HFFc6 (cell line): ENCODE data around the gene ANO6. TPM values are rescaled to one million over a fixed set of nuclear protein-coding genes. Genes with fewer than 3 reads are reported as not detected.

Experiments used
- DNase-seq: peaks from one replicate; pipeline ENCODE4 v3.0.0-alpha.2; 2018
- H3K27ac Mint-ChIP-seq: 2 replicates; pipeline ENCODE4 v1.8.0; 2020; ENCODE audit warnings: mild to moderate bottlenecking, mixed read lengths
- H3K27me3 Mint-ChIP-seq: 2 replicates; pipeline ENCODE4 v1.8.0; 2021; ENCODE audit warnings: mild to moderate bottlenecking, moderate library complexity, mixed read lengths; ENCODE audit not compliant: insufficient read depth
- H3K36me3 Mint-ChIP-seq: 2 replicates; pipeline ENCODE4 v1.8.0; 2021; ENCODE audit warnings: low read depth, mixed read lengths
- H3K4me1 Mint-ChIP-seq: 2 replicates; pipeline ENCODE4 v1.8.0; 2020; ENCODE audit warnings: low read depth, mixed read lengths
- H3K4me3 Mint-ChIP-seq: 2 replicates; pipeline ENCODE4 v1.8.0; 2020; ENCODE audit warnings: mild to moderate bottlenecking, moderate library complexity, mixed read lengths
- H3K9me3 Mint-ChIP-seq: 2 replicates; pipeline ENCODE4 v1.8.0; 2020; ENCODE audit warnings: mild to moderate bottlenecking, mixed read lengths
- total RNA-seq, 6 experiments: library from RNA; stranded (reverse); fragmentation: NEBNext Ultra II Directional; extraction: Animal tissue kit (Norgen Biotek cat#: 25700); gene quantifications; 2 replicates in 1 of 6; 3 replicates in 5 of 6; pipeline ENCODE4 v1.2.3, GENCODE V29; 2021
- TF ChIP-seq, protein P1 (sequence below): fragments of 200-600 bp; sonication (generic); IDR thresholded peaks from 2 replicates; pipeline ENCODE4 v1.5.0; 2021; ENCODE audit warnings: antibody characterized with exemption, mild to moderate bottlenecking

ANO6 gene
- total RNA-seq, 6 experiments from 2014 or later = 44.4 to 58.6 (median 53.3) TPM

DNA sequence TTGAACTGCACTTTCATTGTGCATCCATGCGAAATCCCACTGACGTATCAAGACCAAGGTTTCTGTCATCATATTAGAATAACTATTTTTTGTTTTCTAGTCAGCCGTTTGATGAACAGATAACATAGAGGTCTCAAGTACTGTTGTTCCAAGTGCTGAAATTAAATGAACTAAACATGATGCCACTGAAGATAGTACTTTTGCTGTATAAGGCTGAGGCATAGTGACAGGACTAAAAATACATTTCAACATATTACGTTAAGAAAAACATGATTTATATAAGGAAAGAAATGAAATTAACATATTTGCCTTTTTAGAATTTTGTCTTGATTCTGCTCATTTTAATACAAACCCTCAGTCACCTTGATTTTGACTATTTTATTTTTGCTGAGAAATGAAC, 82.2 kb downstream of the ANO6 start:
- Mint-ChIP-seq H3K4me3 (no peak overlapping the region), H3K9me3 (no peaks in the 10 kb centered on the region), H3K27me3 (peaks cover 2% of the 10 kb centered on the region; the same call in 1 of the 2 replicates), H3K36me3 (no peaks in the 10 kb centered on the region; the same call in 1 of the 2 replicates), H3K27ac (peak overlapping the region; percentile 79), H3K4me1 (peaks cover 46% of the 10 kb centered on the region)
- TF ChIP-seq, protein P1, sequence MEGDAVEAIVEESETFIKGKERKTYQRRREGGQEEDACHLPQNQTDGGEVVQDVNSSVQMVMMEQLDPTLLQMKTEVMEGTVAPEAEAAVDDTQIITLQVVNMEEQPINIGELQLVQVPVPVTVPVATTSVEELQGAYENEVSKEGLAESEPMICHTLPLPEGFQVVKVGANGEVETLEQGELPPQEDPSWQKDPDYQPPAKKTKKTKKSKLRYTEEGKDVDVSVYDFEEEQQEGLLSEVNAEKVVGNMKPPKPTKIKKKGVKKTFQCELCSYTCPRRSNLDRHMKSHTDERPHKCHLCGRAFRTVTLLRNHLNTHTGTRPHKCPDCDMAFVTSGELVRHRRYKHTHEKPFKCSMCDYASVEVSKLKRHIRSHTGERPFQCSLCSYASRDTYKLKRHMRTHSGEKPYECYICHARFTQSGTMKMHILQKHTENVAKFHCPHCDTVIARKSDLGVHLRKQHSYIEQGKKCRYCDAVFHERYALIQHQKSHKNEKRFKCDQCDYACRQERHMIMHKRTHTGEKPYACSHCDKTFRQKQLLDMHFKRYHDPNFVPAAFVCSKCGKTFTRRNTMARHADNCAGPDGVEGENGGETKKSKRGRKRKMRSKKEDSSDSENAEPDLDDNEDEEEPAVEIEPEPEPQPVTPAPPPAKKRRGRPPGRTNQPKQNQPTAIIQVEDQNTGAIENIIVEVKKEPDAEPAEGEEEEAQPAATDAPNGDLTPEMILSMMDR = no peak
- DNase-seq = no peak

DNA sequence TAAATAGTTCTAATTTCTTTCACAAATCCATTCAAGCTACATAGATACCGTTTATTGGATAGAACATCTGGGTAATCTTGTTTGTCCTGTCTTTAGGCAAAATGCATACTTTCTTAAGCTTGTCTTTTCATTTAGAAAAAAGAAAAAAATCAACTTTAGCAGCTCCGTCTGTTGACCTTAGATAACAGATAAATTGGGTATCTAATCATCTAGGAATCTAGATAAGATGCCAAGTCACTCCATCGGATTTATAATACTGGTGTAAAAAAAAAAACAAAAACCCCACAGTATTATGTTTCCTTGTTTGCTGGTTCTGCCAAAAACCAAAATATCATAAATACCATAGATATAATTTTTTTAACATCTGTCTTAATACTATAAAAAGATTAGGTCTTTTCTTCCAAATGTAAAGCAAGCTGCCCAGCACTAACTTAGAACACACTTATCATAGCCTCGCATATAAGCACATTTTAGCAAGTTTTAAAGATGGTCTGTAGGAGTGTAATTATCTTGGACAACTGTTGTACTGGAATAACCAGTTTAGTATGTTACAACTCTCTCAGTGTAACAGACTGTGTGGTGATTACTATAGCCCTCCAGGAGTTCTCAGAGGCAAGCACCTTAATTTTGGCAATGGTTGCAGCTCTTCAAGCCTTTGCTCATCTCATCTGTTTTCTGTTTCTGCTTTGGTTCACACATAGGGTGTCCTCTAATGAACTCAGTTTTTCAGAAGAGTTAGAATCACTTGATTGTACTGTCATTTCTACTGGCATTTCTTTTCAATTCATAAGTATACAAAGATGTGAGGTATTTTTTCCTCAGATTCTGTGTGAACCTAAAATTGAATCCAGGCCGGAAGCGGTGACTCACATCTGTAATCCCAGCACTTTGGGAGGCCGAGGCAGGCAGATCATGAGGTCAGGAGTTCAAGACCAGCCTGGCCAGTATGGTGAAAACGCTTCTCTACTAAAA, 83.1 kb downstream of the ANO6 start:
- peak overlapping the region; percentile 54 for H3K4me3 Mint-ChIP-seq
- H3K36me3 Mint-ChIP-seq = peaks cover 3% of the 10 kb centered on the region
- TF ChIP-seq, protein P1 = no peak
- peaks cover 47% of the 10 kb centered on the region for H3K4me1 Mint-ChIP-seq
- H3K27ac Mint-ChIP-seq = peak overlapping the region; percentile 79
- peak; percentile 65 for DNase-seq
- no peaks in the 10 kb centered on the region for H3K9me3 Mint-ChIP-seq
- no peaks in the 10 kb centered on the region for H3K27me3 Mint-ChIP-seq

GRCh38 chr12:45302621-45303369, 86.9 kb downstream of the ANO6 start:
- TF ChIP-seq, protein P1 = no peak
- no peak for DNase-seq
- Mint-ChIP-seq H3K36me3 (peaks cover 23% of the 10 kb centered on the region), H3K4me3 (no peak overlapping the region), H3K9me3 (no peaks in the 10 kb centered on the region), H3K27me3 (no peaks in the 10 kb centered on the region; the same call in 1 of the 2 replicates), H3K27ac (no peak overlapping the region), H3K4me1 (peaks cover 45% of the 10 kb centered on the region)

GRCh38 chr12:45303945-45304344, 88.0 kb downstream of the ANO6 start:
- no peak overlapping the region for H3K4me3 Mint-ChIP-seq
- H3K4me1 Mint-ChIP-seq = peaks cover 33% of the 10 kb centered on the region
- H3K36me3 Mint-ChIP-seq = peaks cover 23% of the 10 kb centered on the region
- no peaks in the 10 kb centered on the region; the same call in 1 of the 2 replicates for H3K27me3 Mint-ChIP-seq
- H3K9me3 Mint-ChIP-seq = no peaks in the 10 kb centered on the region
- no peak for DNase-seq
- H3K27ac Mint-ChIP-seq = peak overlapping the region; percentile 31; the same call in 1 of the 2 replicates
- TF ChIP-seq, protein P1 = no peak

DNA sequence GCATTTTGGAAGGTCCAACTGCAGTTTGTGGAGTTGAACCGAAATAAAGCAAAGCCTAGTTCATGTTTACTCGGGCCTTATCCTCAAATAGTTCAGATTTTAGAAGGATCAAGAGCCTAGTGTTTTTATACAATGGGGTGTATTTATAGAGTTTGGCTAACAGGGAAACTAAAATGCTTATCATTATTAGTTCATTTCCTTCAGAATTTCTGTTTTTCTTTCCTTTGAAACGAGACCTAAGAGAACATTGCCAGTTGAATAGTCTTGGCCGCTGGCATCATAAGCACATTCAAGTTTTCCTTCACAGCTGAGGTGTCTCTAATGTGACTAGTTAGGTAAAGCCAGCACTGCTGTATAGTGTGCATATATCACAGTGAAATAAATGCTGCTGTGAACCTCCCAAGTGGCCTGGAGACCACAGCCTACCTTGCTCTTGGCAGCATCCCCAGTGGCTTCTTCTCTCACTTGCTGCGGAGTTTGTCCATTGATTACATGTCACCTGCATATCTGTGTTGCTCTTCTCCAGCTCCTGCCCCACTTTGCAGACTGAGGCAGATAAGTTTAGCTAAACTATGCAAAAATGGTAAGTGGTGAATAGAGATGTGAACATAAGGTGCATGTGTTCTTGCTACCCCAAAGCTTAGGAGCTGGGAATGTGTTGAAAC, 88.8 kb downstream of the ANO6 start:
- H3K36me3 Mint-ChIP-seq = peaks cover 23% of the 10 kb centered on the region
- H3K4me3 Mint-ChIP-seq = no peak overlapping the region
- DNase-seq = no peak
- TF ChIP-seq, protein P1 = no peak
- no peaks in the 10 kb centered on the region for H3K9me3 Mint-ChIP-seq
- no peak overlapping the region for H3K27ac Mint-ChIP-seq
- H3K27me3 Mint-ChIP-seq = no peaks in the 10 kb centered on the region; the same call in 1 of the 2 replicates
- peaks cover 26% of the 10 kb centered on the region for H3K4me1 Mint-ChIP-seq
